GM23248 (cell line): ENCODE data around the gene ADGRD2.

Experiments used
- EZH2 ChIP-seq: fragments of 200-600 bp; sonication (generic); IDR thresholded peaks from 2 replicates; pipeline ENCODE4 v1.6.1; 2018; ENCODE audit warnings: antibody characterized with exemption, mild to moderate bottlenecking; ENCODE audit not compliant: insufficient read depth, poor library complexity, severe bottlenecking
- EZH2phosphoT487 ChIP-seq: fragments of 200-600 bp; sonication (generic); IDR thresholded peaks from 2 replicates; pipeline ENCODE4 v1.6.1; 2018; ENCODE audit warnings: antibody characterized with exemption, moderate library complexity, mild to moderate bottlenecking, low read depth; ENCODE audit not compliant: insufficient read depth

- no peak for TF ChIP-seq EZH2phosphoT487
- no peak for TF ChIP-seq EZH2
Measured at GRCh38 chr9:124511426-124511840, 61.2 kb downstream of the ADGRD2 start.
